GM12872 (cell line): ENCODE results near the gene PPIL3.

ENCODE experiments used
- TF ChIP-seq, protein P1 (sequence below): IDR thresholded peaks from 3 replicates; pipeline ENCODE4 v1.5.1; 2011; ENCODE audit warnings: low read depth, mild to moderate bottlenecking, low read length, moderate library complexity; ENCODE audit not compliant: insufficient read depth

The PPIL3 gene

DNA sequence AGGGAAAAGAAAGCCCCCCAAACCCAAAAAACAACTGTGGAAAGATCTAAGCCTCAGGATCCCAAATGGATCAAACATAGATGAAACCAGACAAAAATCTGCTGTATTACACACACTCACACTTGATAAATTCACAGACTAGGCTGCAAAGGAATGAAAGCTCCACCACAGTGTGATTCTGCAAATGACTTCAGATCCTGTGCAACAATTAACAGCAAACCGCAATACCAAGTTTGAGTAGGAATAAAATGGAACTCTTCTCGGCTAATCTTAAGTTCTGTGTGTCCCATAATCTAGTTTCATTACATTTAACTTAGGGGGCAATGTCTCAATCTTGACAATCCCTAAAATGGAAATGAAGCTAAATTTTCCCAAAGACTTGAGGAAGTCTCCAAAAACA, 36.3 kb downstream of the PPIL3 start:
- TF ChIP-seq, protein P1, sequence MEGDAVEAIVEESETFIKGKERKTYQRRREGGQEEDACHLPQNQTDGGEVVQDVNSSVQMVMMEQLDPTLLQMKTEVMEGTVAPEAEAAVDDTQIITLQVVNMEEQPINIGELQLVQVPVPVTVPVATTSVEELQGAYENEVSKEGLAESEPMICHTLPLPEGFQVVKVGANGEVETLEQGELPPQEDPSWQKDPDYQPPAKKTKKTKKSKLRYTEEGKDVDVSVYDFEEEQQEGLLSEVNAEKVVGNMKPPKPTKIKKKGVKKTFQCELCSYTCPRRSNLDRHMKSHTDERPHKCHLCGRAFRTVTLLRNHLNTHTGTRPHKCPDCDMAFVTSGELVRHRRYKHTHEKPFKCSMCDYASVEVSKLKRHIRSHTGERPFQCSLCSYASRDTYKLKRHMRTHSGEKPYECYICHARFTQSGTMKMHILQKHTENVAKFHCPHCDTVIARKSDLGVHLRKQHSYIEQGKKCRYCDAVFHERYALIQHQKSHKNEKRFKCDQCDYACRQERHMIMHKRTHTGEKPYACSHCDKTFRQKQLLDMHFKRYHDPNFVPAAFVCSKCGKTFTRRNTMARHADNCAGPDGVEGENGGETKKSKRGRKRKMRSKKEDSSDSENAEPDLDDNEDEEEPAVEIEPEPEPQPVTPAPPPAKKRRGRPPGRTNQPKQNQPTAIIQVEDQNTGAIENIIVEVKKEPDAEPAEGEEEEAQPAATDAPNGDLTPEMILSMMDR, result no peak

DNA sequence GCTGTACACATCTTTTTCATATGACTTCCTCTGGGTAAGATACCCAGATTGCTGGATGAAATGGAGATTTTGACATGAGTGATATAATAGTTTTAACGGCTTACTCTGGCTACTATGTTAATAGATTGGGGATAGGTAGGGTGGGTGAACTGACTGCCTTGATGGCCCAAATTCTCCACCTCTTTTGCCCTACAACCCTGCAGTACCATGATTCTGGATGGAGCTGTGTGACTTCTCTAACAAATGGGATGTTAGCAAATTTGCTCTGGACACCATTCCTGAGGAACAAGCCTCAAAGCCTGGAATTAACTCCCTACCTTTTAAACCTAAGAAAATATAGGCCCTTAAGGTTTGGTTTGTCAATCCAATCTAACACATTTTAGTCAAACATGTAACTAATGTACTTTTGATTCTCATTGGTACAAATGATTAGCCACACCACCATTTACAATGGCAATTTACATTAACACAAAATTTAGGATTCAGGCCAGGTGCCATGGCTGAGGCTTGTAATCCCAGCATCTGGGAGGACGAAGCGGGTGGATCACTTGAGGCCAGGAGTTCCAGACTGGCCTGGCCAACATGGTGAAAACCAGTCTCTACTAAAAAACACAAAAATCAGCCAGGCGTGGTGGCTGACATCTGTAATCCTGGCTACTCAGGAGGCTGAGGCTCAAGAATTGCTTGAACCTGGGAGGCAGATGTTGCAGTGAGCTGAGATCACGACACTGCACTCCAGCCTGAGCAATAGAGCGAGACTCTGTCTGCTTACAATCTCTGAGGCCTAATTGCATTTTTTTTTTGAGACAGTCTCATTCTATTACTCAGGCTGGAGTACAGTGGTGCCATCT, 37.3 kb downstream of the PPIL3 start:
- TF ChIP-seq, protein P1, result no peak

DNA sequence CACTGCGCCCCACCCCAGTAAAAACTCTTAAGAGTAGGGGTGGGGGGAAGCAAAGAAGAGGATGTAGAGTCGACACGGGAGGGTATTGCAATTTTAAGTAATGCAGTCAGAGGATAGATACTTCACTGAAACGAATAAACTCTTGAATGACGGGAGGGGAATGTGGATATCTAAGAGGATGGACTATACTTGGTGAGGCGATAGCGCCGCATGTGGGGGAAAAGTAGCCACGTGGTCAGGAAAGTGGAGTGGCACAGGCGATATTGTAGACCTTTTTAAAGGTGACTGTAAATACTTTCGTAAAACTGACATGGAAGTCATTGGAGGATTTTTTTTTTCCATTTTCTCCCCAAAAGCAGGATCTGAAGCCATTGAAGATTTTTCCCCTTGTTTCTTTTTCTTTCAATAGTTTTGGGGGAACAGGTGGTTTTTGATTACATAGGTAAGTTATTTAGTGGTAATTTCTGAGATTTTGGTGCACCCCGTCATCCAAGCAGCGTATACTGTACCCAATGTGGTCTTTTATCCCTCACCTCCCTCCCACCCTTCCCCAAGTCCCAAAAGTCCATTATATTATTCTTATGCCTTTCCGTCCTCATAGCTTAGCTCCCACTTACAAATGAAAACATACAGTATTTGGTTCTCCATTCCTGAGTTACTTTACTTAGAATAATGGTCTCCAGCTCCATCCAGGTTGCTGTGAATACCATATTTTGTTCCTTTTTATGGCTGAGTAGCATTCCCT, 38.2 kb downstream of the PPIL3 start:
- TF ChIP-seq, protein P1, result no peak

- TF ChIP-seq, protein P1, result no peak
These were observed 40.9 kb downstream of the PPIL3 start for GRCh38 chr2:200847939-200848338.

DNA sequence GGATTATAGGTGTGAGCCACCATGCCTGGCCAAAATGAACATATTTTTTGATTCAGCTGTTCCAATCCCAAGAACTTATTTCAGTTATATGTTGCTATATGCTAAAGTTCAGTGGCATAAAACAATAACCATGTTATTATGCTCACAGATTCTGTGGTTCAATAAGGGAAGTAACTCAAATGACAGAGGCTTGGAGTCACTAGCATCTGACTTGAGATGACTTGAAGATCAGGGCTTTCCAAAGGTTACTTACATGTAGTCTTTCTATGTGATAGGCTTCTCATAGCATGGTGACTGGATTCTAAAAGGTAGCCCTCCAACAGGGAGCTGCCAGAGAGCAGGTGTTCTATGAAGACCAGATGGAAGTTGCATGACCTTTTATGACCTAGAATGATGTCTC, 41.6 kb downstream of the PPIL3 start:
- TF ChIP-seq, protein P1, result no peak

- TF ChIP-seq, protein P1, result no peak
These were observed 43.1 kb downstream of the PPIL3 start for GRCh38 chr2:200845669-200846325.

DNA sequence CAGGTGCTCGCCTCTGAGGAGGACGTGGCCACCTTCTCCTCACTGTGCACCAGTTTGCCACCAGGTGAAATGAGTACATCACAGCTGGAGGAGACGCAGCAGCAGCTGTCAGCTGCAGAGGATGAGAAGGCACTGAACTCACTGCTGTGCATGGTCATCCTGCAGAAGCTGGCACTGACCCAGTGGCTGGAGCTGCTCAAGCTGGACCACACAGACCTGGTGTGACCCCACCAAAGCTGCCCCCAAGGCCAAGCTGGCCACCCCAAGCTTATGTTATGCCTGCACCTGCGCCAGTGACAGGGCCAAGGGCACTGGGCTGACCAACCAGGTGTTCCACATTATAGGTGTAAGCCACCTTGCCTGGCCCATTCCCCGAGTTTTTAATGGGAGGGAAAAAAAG, 43.7 kb downstream of the PPIL3 start:
- TF ChIP-seq, protein P1, result no peak
